ENCODE results near the gene KCNQ1. TPM values are rescaled to one million over a fixed set of nuclear protein-coding genes. Genes with fewer than 3 reads are reported as not detected.

Gene KCNQ1
- total and polyA plus RNA-seq, 9 of the 15 experiments (the other 6 are each of a cell fraction or from before 2014, with no cell fraction given) = 0.44 TPM; not detected in 8

GRCh38 chr11:2699531-2700414, 255.0 kb downstream of the KCNQ1 start, which contains the start of gene KCNQ1OT1 (continued):
- TF ChIP-seq TOE1 (IDR thresholded peaks at IDR 0.05; ENCODE audit: borderline replicate concordance) (no peak), TOE1 (CRISPR knock-in tag; IDR thresholded peaks at IDR 0.05; ENCODE audit: borderline replicate concordance, low read depth) (peak; percentile 87; the same call in 1 of the 2 replicates), LCOR (CRISPR knock-in tag; IDR thresholded peaks at IDR 0.05) (peak; percentile 83), ATF7 (IDR thresholded peaks at IDR 0.05) (peak; percentile 75; the same call in 1 of the 2 replicates), ZNF586 (CRISPR knock-in tag; conservative IDR thresholded peaks at IDR 0.05) (no peak), ZBTB17 (CRISPR knock-in tag; IDR thresholded peaks at IDR 0.05) (no peak), NCOA4 (IDR thresholded peaks at IDR 0.05; ENCODE audit: partially characterized antibody) (no peak), ZNF436 (CRISPR knock-in tag; IDR thresholded peaks at IDR 0.05) (no peak), L3MBTL2 (IDR thresholded peaks at IDR 0.05) (peak; percentile 75), KLF10 (CRISPR knock-in tag; IDR thresholded peaks at IDR 0.05) (no peak), CUX1 (CRISPR knock-in tag; IDR thresholded peaks at IDR 0.05) (no peak), PURB (CRISPR knock-in tag; IDR thresholded peaks at IDR 0.05; ENCODE audit: low read depth) (no peak), ZNF717 (CRISPR knock-in tag; IDR thresholded peaks at IDR 0.05) (no peak), SMARCE1 (IDR thresholded peaks at IDR 0.05) (no peak)
- TF ChIP-seq, protein P1, sequence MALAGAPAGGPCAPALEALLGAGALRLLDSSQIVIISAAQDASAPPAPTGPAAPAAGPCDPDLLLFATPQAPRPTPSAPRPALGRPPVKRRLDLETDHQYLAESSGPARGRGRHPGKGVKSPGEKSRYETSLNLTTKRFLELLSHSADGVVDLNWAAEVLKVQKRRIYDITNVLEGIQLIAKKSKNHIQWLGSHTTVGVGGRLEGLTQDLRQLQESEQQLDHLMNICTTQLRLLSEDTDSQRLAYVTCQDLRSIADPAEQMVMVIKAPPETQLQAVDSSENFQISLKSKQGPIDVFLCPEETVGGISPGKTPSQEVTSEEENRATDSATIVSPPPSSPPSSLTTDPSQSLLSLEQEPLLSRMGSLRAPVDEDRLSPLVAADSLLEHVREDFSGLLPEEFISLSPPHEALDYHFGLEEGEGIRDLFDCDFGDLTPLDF (CRISPR knock-in tag; IDR thresholded peaks at IDR 0.05) = 0 out of 2 replicates have a peak, but pooled peaks have one; percentile 19
- TF ChIP-seq, protein P2, sequence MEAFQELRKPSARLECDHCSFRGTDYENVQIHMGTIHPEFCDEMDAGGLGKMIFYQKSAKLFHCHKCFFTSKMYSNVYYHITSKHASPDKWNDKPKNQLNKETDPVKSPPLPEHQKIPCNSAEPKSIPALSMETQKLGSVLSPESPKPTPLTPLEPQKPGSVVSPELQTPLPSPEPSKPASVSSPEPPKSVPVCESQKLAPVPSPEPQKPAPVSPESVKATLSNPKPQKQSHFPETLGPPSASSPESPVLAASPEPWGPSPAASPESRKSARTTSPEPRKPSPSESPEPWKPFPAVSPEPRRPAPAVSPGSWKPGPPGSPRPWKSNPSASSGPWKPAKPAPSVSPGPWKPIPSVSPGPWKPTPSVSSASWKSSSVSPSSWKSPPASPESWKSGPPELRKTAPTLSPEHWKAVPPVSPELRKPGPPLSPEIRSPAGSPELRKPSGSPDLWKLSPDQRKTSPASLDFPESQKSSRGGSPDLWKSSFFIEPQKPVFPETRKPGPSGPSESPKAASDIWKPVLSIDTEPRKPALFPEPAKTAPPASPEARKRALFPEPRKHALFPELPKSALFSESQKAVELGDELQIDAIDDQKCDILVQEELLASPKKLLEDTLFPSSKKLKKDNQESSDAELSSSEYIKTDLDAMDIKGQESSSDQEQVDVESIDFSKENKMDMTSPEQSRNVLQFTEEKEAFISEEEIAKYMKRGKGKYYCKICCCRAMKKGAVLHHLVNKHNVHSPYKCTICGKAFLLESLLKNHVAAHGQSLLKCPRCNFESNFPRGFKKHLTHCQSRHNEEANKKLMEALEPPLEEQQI (IDR thresholded peaks at IDR 0.05) = no peak
- TF ChIP-seq, protein P3, sequence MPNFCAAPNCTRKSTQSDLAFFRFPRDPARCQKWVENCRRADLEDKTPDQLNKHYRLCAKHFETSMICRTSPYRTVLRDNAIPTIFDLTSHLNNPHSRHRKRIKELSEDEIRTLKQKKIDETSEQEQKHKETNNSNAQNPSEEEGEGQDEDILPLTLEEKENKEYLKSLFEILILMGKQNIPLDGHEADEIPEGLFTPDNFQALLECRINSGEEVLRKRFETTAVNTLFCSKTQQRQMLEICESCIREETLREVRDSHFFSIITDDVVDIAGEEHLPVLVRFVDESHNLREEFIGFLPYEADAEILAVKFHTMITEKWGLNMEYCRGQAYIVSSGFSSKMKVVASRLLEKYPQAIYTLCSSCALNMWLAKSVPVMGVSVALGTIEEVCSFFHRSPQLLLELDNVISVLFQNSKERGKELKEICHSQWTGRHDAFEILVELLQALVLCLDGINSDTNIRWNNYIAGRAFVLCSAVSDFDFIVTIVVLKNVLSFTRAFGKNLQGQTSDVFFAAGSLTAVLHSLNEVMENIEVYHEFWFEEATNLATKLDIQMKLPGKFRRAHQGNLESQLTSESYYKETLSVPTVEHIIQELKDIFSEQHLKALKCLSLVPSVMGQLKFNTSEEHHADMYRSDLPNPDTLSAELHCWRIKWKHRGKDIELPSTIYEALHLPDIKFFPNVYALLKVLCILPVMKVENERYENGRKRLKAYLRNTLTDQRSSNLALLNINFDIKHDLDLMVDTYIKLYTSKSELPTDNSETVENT (CRISPR knock-in tag; IDR thresholded peaks at IDR 0.05) = peak; percentile 61; the same call in 1 of the 2 replicates
